HG03354 (cell line): ENCODE data around the gene SHLD2.
"Not testable (repeated sequence)": the region's sequence is repeated elsewhere in the genome, so short reads cannot be mapped to it uniquely, and the experiment has no call there.

Source experiments
- ATAC-seq: cut with Tn5 transposase; IDR thresholded peaks from one replicate; pipeline ENCODE4 v1.9.1; 2021; ENCODE audit warnings: mild to moderate bottlenecking; ENCODE audit not compliant: unreplicated experiment, poor library complexity, severe bottlenecking

The SHLD2 gene

GRCh38 chr10:87204801-87205200 lies 109.8 kb downstream of the SHLD2 start:
- not testable (repeated sequence) for ATAC-seq

- ATAC-seq, result not testable (repeated sequence)
These were observed 111.9 kb downstream of the SHLD2 start for GRCh38 chr10:87206922-87207321.

GRCh38 chr10:87210309-87210708 lies 115.3 kb downstream of the SHLD2 start:
- ATAC-seq, result not testable (repeated sequence)

GRCh38 chr10:87211848-87212247 lies 116.8 kb downstream of the SHLD2 start:
- ATAC-seq, result not testable (repeated sequence)

GRCh38 chr10:87213150-87213765 lies 118.3 kb downstream of the SHLD2 start:
- not testable (repeated sequence) for ATAC-seq

GRCh38 chr10:87213806-87214205 lies 118.8 kb downstream of the SHLD2 start:
- ATAC-seq, result not testable (repeated sequence)

- ATAC-seq, result not testable (repeated sequence)
These were observed 121.1 kb downstream of the SHLD2 start for GRCh38 chr10:87216120-87216519.

- not testable (repeated sequence) for ATAC-seq
These were observed 124.4 kb downstream of the SHLD2 start for GRCh38 chr10:87219370-87219769.

GRCh38 chr10:87222789-87223188 lies 127.8 kb downstream of the SHLD2 start:
- not testable (repeated sequence) for ATAC-seq

GRCh38 chr10:87225148-87225547 lies 130.1 kb downstream of the SHLD2 start, which contains the start of gene NUTM2A:
Gene NUTM2A, plus strand, starts transcription at chr10:87225448. Its CDS starts 383 bp downstream, at chr10:87225831.
- ATAC-seq, result not testable (repeated sequence)

GRCh38 chr10:87228247-87228646 lies 133.2 kb downstream of the SHLD2 start:
- ATAC-seq, result not testable (repeated sequence)

- not testable (repeated sequence) for ATAC-seq
These were observed 134.2 kb downstream of the SHLD2 start for GRCh38 chr10:87229211-87229610.

GRCh38 chr10:87234854-87235253 lies 139.8 kb downstream of the SHLD2 start:
- not testable (repeated sequence) for ATAC-seq

- ATAC-seq, result not testable (repeated sequence)
These were observed 142.2 kb downstream of the SHLD2 start for GRCh38 chr10:87237244-87237643.

- not testable (repeated sequence) for ATAC-seq
These were observed 144.4 kb downstream of the SHLD2 start for GRCh38 chr10:87239346-87239808.
